ENCODE data around the gene MPND.
A peak's percentile ranks its signal among the peaks of the same experiment; 100 is the strongest.

Gene MPND

GRCh38 chr19:4379383-4380253, 36.3 kb downstream of the MPND start:
- peak in 1 of 3 donors; percentile 33 for DNase-seq (ENCODE audit: low read depth in 3 of 3)

- DNase-seq (ENCODE audit: low read depth in 3 of 3) = peak in 1 of 3 donors; percentile 40
Observed at GRCh38 chr19:4380254-4380727, 36.9 kb downstream of the MPND start.

- DNase-seq (ENCODE audit: low read depth in 3 of 3) = no peak
Observed at GRCh38 chr19:4385291-4386040, 42.1 kb downstream of the MPND start.

GRCh38 chr19:4386041-4386782, 42.9 kb downstream of the MPND start:
- DNase-seq (ENCODE audit: low read depth in 3 of 3) = no peak

DNA sequence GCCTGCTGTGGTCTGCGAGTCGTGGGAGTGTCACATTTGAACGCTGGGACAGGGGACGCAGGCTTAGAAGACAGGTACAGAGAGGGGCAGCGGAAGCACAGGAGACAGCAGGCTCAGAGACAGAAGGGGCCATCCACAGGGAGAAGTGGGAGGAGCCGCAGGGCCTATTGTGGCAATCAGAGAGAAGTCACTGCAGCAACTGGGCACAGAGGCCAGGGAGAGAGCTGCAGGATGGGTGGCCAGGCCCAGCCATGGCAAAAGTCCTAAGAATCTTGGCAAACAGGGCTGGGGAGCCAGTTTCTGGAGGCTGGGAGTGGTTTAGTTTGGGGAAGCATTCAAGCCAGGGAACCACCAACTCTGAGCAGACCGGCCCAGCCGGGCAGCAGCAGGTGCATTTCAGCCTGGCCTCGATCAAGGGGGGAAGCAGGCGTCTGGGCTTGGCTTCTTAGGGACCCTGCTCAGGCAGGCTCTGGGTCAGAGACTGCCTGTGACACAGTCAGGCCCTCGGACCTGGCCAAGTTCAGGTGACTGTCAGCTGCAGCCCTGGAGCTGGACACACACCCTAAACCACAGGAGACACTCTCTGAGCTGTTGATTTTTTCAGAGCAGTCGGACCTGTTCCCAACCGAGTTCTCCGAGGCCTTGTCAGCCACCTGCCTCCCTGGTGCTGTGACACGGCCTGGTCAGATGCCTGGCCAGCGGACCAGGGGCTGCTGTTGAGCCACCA, 45.1 kb downstream of the MPND start:
- no peak for DNase-seq (ENCODE audit: low read depth in 3 of 3)

DNA sequence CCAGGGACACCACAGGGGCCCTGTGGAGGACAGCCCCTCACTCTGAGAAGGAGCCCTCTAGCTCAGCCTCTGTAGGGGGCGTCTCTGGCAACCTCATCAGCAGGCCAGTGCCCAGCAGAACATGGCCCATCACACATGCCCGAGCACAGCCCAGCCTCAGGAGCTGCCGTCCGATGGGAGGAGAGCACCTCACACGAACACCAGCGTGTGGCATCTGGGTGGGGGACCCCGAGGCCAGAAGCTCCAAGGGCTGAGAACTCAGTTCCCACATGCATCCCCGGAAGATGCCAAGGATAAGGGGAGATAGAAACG, 45.7 kb downstream of the MPND start:
- DNase-seq (ENCODE audit: low read depth in 3 of 3) = no peak

DNA sequence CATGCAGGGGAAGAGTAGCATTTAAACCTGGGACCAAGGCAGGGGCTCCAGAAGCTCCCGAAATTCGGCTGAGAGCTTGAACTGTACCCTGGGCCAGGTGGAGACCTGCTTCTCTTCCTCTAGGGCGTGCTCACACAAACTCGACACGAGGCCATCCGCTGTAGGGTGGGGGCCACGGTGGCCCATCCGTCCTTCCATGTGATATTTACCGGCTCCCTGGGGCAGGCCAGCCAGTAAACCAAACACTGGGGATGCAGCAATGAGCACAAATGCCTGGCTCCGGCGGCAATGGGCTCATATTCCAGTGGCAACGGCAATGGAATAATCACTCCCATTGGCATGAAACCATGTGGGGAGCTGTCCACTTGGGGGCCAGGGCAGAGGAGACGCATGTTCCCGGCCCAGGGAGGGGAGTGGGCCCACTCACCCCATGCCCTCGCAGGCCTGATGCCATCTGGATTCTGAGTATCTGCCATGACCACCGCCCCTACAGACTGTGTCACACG, 46.2 kb downstream of the MPND start:
- no peak for DNase-seq (ENCODE audit: low read depth in 3 of 3)

GRCh38 chr19:4390017-4390566, 46.7 kb downstream of the MPND start:
- no peak for DNase-seq (ENCODE audit: low read depth in 3 of 3)

DNA sequence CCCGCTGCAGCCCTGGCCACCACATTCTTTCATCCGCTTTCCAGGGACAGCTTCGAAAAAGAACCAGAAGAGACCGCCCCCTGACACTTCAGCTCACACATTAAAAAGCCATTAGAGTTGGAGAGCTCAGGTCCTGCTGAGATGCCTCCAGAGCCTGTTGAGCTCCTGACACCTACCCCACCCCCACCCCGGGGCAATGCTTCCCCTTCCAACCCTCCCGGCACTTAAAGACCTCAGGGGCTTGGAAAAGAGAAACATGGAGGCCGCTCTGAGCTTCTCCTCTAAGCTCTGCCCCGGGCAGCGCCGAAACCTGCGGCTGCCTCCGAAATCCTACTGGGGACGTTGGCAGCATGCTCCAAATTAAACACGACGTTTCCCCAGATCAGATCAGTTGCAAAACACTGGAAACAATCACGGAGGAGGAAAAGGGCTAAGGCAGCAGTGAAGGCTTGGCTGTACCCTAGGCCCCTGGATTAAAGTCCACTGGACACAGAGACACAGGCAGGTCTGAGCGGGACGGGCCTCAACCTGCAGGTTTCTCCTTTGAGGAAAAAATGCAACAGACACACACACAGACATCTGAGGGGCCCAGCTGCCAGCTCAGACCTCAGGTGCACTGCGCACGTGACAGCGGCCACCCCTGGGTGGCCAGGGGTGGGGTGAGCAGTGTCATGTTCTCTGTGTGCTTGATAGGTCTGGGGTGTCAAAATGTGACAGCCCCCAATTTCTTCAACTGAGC, 47.4 kb downstream of the MPND start:
- no peak for DNase-seq (ENCODE audit: low read depth in 3 of 3)

GRCh38 chr19:4391306-4391693, 47.9 kb downstream of the MPND start:
- no peak for DNase-seq (ENCODE audit: low read depth in 3 of 3)

DNA sequence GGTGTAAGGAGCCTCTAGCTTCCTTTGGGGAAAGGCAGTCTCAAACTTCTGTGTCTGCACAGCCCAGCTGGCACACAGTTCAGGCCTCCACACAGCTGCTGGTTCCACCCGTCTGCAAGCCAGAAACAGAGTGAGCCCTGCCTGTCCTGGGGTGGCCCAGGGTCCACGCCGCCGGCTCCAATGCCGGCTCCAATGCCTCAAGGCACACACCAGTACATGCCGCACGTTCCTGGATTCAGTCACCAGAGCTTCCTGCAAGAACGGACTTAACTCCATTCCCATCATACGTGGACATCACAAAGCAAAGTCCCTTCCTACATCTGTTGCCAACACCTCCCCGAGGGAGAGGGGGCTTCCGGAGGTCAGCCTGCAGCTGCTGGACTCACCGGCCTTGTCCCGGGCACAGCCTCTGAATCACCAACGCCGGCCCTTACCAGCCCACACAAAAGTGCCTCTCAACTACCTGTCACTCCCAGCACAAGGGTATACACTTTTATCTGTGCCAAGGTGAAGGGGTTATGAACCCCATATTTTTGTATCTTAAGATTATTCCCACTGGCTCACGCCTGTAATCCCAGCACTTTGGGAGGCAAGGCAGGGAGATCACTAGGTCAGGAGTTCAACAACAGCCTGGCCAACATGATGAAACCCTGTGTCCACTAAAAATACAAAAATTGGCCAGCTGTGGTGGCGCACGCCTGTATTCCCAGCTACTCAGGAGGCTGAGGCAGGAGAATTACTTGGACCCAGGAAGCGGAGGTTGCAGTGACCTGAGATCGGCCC, 48.5 kb downstream of the MPND start:
- no peak for DNase-seq (ENCODE audit: low read depth in 3 of 3)

DNA sequence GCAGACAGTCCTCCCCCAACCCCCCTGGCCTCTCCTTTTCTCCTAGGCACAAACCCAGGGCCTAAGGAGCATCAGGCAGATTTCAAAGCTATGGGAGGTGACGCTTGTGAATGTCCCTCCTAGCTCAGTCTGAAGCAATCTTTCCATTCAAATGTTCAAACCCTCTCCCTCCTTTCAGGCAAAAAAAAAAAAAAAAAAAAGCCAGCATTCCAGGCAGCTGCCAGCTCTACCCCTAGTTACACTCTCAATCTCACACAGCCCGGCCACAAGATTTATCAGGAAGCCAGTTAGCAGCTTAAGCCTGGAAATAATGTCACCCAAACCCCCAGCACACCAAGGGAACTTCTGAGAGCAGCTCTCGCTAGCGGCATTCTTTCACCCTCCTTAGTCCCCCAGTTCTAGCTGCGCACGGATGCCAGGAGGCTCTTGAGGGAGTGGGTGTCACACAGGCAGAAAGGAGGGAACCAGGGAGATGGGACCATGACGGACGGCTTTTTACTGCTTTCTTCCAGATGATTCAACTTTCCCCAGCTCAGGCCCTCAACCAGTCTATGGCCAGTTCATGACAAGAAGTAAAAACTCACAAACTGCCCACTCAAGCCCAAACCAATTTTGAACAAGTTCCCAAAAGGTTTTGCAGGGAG, 50.7 kb downstream of the MPND start:
- DNase-seq (ENCODE audit: low read depth in 3 of 3) = no peak

- no peak for DNase-seq (ENCODE audit: low read depth in 3 of 3)
Observed at GRCh38 chr19:4396949-4397783, 53.8 kb downstream of the MPND start.

DNA sequence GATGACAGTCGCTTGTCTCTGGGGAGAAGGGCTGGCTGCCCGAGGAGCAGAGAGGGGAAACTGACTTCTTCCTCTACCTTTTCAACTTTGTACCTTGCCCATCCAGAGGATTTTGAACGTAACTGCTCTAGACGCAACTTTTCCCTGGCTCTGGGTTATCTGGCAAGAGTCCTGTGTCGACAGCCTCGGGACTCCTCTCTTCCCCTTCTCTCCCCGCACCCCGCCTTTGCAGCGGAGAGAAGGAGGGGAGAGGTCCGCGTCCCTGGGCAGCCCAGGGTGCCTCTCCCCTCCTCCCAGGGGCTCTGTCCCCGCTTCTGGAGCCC, 56.4 kb downstream of the MPND start:
- no peak for DNase-seq (ENCODE audit: low read depth in 3 of 3)

DNA sequence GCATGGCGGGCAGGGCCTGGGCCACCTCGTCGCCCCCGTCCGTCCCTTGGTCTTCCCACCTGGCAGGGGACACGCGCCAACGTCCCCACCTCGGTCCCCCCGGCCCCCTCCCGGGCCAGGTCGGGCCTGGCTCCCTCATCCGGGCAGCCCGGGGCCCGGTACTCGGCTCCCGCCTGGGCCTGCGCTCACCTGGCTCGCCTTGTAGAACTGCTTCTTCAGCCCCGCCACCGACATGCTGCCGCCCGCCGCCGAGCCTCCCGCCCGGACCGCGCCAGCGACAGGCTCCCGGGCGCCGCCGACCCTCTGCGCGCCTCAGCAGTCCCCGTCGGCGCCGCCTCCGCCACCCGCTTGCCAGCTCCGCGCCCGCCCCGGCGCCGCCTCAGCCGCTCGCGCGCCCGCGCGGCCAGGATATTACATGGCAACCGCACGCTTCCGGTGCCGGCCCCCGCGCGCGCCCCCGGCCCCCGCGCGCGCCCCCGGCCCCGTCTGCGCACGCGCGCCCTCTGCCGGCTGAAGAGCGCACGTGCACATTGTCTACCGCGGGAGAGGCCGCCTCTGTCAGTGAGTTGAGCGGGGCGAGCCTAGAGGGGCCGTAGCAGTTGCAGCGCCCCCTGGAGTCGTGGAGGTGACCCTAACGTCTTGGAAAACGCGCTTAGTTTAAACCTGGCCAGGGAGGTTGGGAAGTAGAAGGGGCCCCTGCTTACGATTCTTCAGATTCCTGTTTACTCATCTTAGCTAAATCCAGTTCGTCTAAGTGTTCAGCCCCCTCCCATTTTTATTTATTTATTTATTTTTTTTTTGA, 57.0 kb downstream of the MPND start, which contains the start of gene SH3GL1:
Gene SH3GL1, minus strand, starts transcription at position 413 of the 802 bp plus-strand sequence. Its CDS starts 179 bp downstream, at position 234.
- DNase-seq (ENCODE audit: low read depth in 3 of 3) = peak; percentile 83 to 88 (median 88)

DNA sequence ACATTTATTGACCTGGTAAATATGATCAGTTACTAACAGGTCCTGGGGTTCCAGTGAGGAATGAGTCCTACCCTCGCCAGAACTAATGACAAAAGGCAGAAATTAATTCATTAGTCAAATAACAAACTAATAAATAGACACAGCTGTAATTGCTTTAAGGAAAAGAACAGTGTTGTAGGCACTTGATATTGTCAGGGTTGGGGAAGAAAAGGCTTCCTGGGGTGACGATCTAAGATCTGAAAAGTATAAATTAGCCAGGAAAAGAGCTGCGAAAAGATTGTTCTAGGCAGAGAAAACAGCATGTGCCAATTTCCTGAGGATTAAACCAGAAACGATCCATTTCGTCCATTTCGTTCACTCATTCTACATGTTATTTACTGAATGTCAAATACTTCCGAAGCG, 58.4 kb downstream of the MPND start:
- DNase-seq (ENCODE audit: low read depth in 3 of 3) = no peak
